ENCODE measurements around the gene GIGYF2.

The GIGYF2 gene

GRCh38 chr2:232767866-232768265, 70.7 kb downstream of the GIGYF2 start:
- no peak for DNase-seq (ENCODE audit: low spot score)
- CTCF ChIA-PET, result interaction anchor here (0.7 kb wide), 1 partner anchor 241 kb away, joined by 3 read pairs; no protein-coding TSS in a partner anchor
- no peak overlapping the region for H3K27ac ChIP-seq
- TF ChIP-seq, protein P1, sequence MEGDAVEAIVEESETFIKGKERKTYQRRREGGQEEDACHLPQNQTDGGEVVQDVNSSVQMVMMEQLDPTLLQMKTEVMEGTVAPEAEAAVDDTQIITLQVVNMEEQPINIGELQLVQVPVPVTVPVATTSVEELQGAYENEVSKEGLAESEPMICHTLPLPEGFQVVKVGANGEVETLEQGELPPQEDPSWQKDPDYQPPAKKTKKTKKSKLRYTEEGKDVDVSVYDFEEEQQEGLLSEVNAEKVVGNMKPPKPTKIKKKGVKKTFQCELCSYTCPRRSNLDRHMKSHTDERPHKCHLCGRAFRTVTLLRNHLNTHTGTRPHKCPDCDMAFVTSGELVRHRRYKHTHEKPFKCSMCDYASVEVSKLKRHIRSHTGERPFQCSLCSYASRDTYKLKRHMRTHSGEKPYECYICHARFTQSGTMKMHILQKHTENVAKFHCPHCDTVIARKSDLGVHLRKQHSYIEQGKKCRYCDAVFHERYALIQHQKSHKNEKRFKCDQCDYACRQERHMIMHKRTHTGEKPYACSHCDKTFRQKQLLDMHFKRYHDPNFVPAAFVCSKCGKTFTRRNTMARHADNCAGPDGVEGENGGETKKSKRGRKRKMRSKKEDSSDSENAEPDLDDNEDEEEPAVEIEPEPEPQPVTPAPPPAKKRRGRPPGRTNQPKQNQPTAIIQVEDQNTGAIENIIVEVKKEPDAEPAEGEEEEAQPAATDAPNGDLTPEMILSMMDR (conservative IDR thresholded peaks at IDR 0.05; ENCODE audit: low read depth), result no peak
- POLR2A ChIA-PET (ENCODE audit: low non-redundant PET), result no interaction called here

- H3K27ac ChIP-seq, result no peak overlapping the region
- DNase-seq (ENCODE audit: low spot score), result no peak
- POLR2A ChIA-PET (ENCODE audit: low non-redundant PET), result no interaction called here
- TF ChIP-seq, protein P1 (conservative IDR thresholded peaks at IDR 0.05; ENCODE audit: low read depth), result no peak
- CTCF ChIA-PET, result no interaction called here
Observed at GRCh38 chr2:232770207-232770606, 73.1 kb downstream of the GIGYF2 start.

- DNase-seq (ENCODE audit: low spot score), result no peak
- TF ChIP-seq, protein P1 (conservative IDR thresholded peaks at IDR 0.05; ENCODE audit: low read depth), result no peak
- H3K27ac ChIP-seq, result no peak overlapping the region
- ChIA-PET CTCF (interaction anchor here (0.8 kb wide), 1 partner anchor 28 kb away, joined by 3 read pairs; no protein-coding TSS in a partner anchor), POLR2A (ENCODE audit: low non-redundant PET) (no interaction called here)
Observed at GRCh38 chr2:232771870-232772269, 74.7 kb downstream of the GIGYF2 start.

DNA sequence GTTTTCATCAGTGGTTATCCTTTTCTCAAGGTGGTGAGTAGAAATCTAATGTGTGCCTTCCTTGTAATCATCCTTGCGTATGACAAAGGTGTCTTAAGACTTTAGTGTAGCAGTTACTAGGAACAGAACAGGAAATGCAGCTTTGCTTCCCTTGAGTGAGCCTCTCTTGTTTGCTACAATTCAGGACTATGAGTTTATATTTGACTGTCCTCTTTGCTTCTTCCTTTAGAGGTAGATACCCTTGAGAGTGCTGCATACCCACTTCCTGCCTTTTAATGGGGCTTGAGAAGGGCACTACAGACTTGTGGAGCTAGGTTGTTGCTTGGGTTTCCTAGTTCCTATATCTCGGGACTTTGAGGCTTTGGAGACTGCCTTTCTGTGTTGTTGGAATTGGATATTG, 75.4 kb downstream of the GIGYF2 start:
- TF ChIP-seq, protein P1 (conservative IDR thresholded peaks at IDR 0.05; ENCODE audit: low read depth), result no peak
- no peak for DNase-seq (ENCODE audit: low spot score)
- no peak overlapping the region for H3K27ac ChIP-seq
- ChIA-PET CTCF (no interaction called here), POLR2A (ENCODE audit: low non-redundant PET) (no interaction called here)

- H3K27ac ChIP-seq, result no peak overlapping the region
- TF ChIP-seq, protein P1 (conservative IDR thresholded peaks at IDR 0.05; ENCODE audit: low read depth), result no peak
- POLR2A ChIA-PET (ENCODE audit: low non-redundant PET), result no interaction called here
- CTCF ChIA-PET, result interaction anchor here (0.6 kb wide), 1 partner anchor 198 kb away, joined by 3 read pairs; no protein-coding TSS in a partner anchor
- DNase-seq (ENCODE audit: low spot score), result no peak
Observed at GRCh38 chr2:232773815-232774214, 76.7 kb downstream of the GIGYF2 start.

GRCh38 chr2:232776435-232776834, 79.3 kb downstream of the GIGYF2 start, which contains the start of gene KCNJ13:
Gene KCNJ13, minus strand, starts transcription at chr2:232776565. Its CDS starts 5,203 bp downstream, at chr2:232771362.
- ChIA-PET CTCF (no interaction called here), POLR2A (ENCODE audit: low non-redundant PET) (no interaction called here)
- DNase-seq (ENCODE audit: low spot score), result peak; percentile 3
- TF ChIP-seq, protein P1 (conservative IDR thresholded peaks at IDR 0.05; ENCODE audit: low read depth), result no peak
- no peak within 1 kb of the TSS for H3K27ac ChIP-seq

Measured in RWPE1 (cell line).